HepG2 (cell line): Measurements from ENCODE around the gene VSIG10L2.

Experiments
- CBX2 ChIP-seq, 2 experiments: fragments of 200-600 bp in 1 of 2; sonication (generic); formaldehyde crosslinking in 1 of 2; IDR thresholded peaks; 2 replicates each; pipeline versions ENCODE4 v1.7.0 to v1.8.1; 2018 to 2022; ENCODE audit warnings: low read depth in 2 of 2, low read length in 1 of 2, mild to moderate bottlenecking in 1 of 2, missing genetic modification reagents in 1 of 2
- CEBPB ChIP-seq: IDR thresholded peaks from 2 replicates; pipeline ENCODE4 v1.6.1; 2011; ENCODE audit warnings: low read depth, low read length, improper control_type of control experiment, borderline replicate concordance
- CTCF ChIP-seq: sonication (generic); formaldehyde crosslinking; IDR thresholded peaks from 2 replicates; pipeline ENCODE4 v1.5.0; 2020; ENCODE audit warnings: mild to moderate bottlenecking, missing genetic modification reagents, moderate library complexity
- DNMT3B ChIP-seq: conservative IDR thresholded peaks from 2 replicates; pipeline ENCODE4 v1.6.1; 2016; ENCODE audit warnings: missing biosample characterization, control low read depth
- EP300 ChIP-seq, 3 experiments: sonication (generic) in 1 of 3; formaldehyde crosslinking in 1 of 3; IDR thresholded peaks; 2 replicates each; pipeline versions ENCODE4 v1.5.1 to v1.6.1; 2011 to 2020; ENCODE audit warnings: low read depth in 2 of 3, low read length in 2 of 3, borderline replicate concordance in 1 of 3, improper control_type of control experiment in 1 of 3, mild to moderate bottlenecking in 1 of 3, missing genetic modification reagents in 1 of 3, moderate library complexity in 1 of 3
- EZH2 ChIP-seq: conservative IDR thresholded peaks from 2 replicates; pipeline ENCODE4 v1.6.1; 2012; ENCODE audit warnings: mild to moderate bottlenecking, low read depth, low read length, moderate library complexity
- JUN ChIP-seq: sonication (generic); formaldehyde crosslinking; IDR thresholded peaks from 2 replicates; pipeline ENCODE4 v1.4.0; 2020; ENCODE audit warnings: mild to moderate bottlenecking, missing genetic modification reagents
- KMT2A ChIP-seq: sonication (generic); formaldehyde crosslinking; IDR thresholded peaks from 2 replicates; pipeline ENCODE4 v1.4.0; 2020; ENCODE audit warnings: missing genetic modification reagents
- MXI1 ChIP-seq: IDR thresholded peaks from 3 replicates; pipeline ENCODE4 v1.6.1; 2012; ENCODE audit warnings: low read depth, low read length, inconsistent platforms, borderline replicate concordance
- POLR2A ChIP-seq, 2 experiments: IDR thresholded peaks; 2 replicates each; pipeline ENCODE4 v1.6.1; 2011; ENCODE audit warnings: low read depth in 2 of 2, low read length in 2 of 2, mild to moderate bottlenecking in 1 of 2, moderate library complexity in 1 of 2; ENCODE audit not compliant: insufficient read depth in 1 of 2
- REST ChIP-seq, 2 experiments: IDR thresholded peaks; 2 replicates each; pipeline ENCODE4 v1.6.1; 2011 to 2012; ENCODE audit warnings: low read length in 2 of 2, borderline replicate concordance in 1 of 2, low read depth in 1 of 2, mild to moderate bottlenecking in 1 of 2, moderate library complexity in 1 of 2
- SCMH1 ChIP-seq: sonication (generic); formaldehyde crosslinking; IDR thresholded peaks from 2 replicates; pipeline ENCODE4 v1.9.0; 2021; ENCODE audit warnings: missing genetic modification reagents, mild to moderate bottlenecking, borderline replicate concordance
- ZBTB7A ChIP-seq: sonication (generic); formaldehyde crosslinking; IDR thresholded peaks from 2 replicates; pipeline ENCODE4 v1.8.0; 2022; ENCODE audit warnings: mild to moderate bottlenecking, missing genetic modification reagents
- ZNF841 ChIP-seq: sonication (generic); formaldehyde crosslinking; IDR thresholded peaks from 2 replicates; pipeline ENCODE4 v1.8.1; 2023; ENCODE audit warnings: missing genetic modification reagents, borderline replicate concordance

GRCh38 chr11:125960771-125961170 lies 14.9 kb downstream of the VSIG10L2 start:
- TF ChIP-seq CTCF (no peak), DNMT3B (CRISPR knock-in tag) (no peak), KMT2A (CRISPR knock-in tag) (no peak), JUN (CRISPR knock-in tag) (no peak), EZH2 (no peak), POLR2A (IDR thresholded peaks at IDR 0.05; ENCODE audit: insufficient read depth in 1 of 2, low read depth in 2 of 2, low read length in 2 of 2) (no peak), SCMH1 (no peak), CEBPB (no peak), MXI1 (no peak), CBX2 (IDR thresholded peaks at IDR 0.05; ENCODE audit: low read depth, low read length) (no peak), CBX2 (CRISPR knock-in tag; IDR thresholded peaks at IDR 0.05; ENCODE audit: low read depth) (no peak), EP300 (IDR thresholded peaks at IDR 0.05; ENCODE audit: low read depth in 2 of 2, low read length in 2 of 2) (no peak), EP300 (CRISPR knock-in tag; IDR thresholded peaks at IDR 0.05; ENCODE audit: borderline replicate concordance) (no peak), ZNF841 (CRISPR knock-in tag) (no peak), ZBTB7A (CRISPR knock-in tag) (no peak), REST (IDR thresholded peaks at IDR 0.05; ENCODE audit: borderline replicate concordance in 1 of 2, low read depth in 1 of 2, low read length in 2 of 2) (no peak)
